AG08396 (cell line): Measurements from ENCODE around the gene GGCX.
A peak's percentile ranks its signal among the peaks of the same experiment; 100 is the strongest.
"Not testable (repeated sequence)": the region's sequence is repeated elsewhere in the genome, so short reads cannot be mapped to it uniquely, and the experiment has no call there.

ENCODE experiments used
- DNase-seq: peaks from one replicate; pipeline ENCODE4 v3.0.0; 2012; ENCODE audit warnings: low spot score, mixed read lengths

GGCX gene

GRCh38 chr2:85561280-85562212 lies at the start of gene GGCX:
Gene GGCX, minus strand, starts transcription at chr2:85561493. Its CDS starts 65 bp downstream, at chr2:85561428.
- DNase-seq = peak; percentile 92

- DNase-seq = no peak
These were observed 46.2 kb upstream of the GGCX start for GRCh38 chr2:85607268-85608215.

GRCh38 chr2:85606116-85606455 lies 44.8 kb upstream of the GGCX start:
- no peak for DNase-seq

GRCh38 chr2:85605406-85606115 lies 44.3 kb upstream of the GGCX start:
- peak; percentile 82 for DNase-seq

- no peak for DNase-seq
These were observed 43.5 kb upstream of the GGCX start for GRCh38 chr2:85604568-85605339.

- not testable (repeated sequence) for DNase-seq
These were observed 42.8 kb upstream of the GGCX start for GRCh38 chr2:85604133-85604444.

GRCh38 chr2:85602476-85603234 lies 41.4 kb upstream of the GGCX start, which contains the start of gene TMEM150A:
Gene TMEM150A, minus strand, starts transcription at chr2:85602698. Its CDS starts 750 bp downstream, at chr2:85601948.
- peak; percentile 93 for DNase-seq

GRCh38 chr2:85601771-85602475 lies 40.6 kb upstream of the GGCX start:
- DNase-seq = peak; percentile 62

- no peak for DNase-seq
These were observed 39.9 kb upstream of the GGCX start for GRCh38 chr2:85600951-85601770.

- no peak for DNase-seq
These were observed 38.9 kb upstream of the GGCX start for GRCh38 chr2:85600235-85600575.

GRCh38 chr2:85599468-85600234 lies 38.4 kb upstream of the GGCX start:
- no peak for DNase-seq

- no peak for DNase-seq
These were observed 37.5 kb upstream of the GGCX start for GRCh38 chr2:85598594-85599340.

GRCh38 chr2:85597241-85597640 lies 35.9 kb upstream of the GGCX start:
- no peak for DNase-seq

GRCh38 chr2:85596486-85597143 lies 35.3 kb upstream of the GGCX start:
- no peak for DNase-seq

GRCh38 chr2:85596026-85596333 lies 34.7 kb upstream of the GGCX start:
- DNase-seq = no peak

- DNase-seq = peak; percentile 95
These were observed 34.2 kb upstream of the GGCX start, which contains the start of gene RNF181 for GRCh38 chr2:85595301-85596025. Gene RNF181, plus strand, starts transcription at chr2:85595745. Its CDS starts 19 bp downstream, at chr2:85595764.
